Measurements from ENCODE around the gene ARTN. TPM values are rescaled to one million over a fixed set of nuclear protein-coding genes. Genes with fewer than 3 reads are reported as not detected.

Gene ARTN
- total RNA-seq, 1 donor from 2014 or later, result 1.6 TPM

DNA sequence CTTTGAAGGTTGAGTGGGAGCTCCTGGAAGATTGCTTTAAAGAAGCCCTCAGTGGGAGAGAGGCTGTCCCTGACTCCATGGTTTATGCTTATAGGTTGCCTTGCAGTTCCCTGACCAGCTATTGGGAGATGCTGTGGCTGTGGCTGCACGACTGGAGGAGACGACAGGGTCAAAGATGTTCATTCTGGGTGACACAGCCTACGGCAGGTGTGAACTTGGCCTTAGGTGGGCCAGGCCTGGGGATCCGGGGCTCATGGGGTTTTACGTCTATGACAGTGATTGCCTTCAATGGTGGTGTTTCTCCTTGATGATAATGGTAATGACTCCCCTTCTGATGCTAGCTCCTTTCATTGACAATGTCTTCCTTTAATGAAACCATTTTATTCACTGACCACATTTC, 36.9 kb downstream of the ARTN start:
- H3K9me3 Mint-ChIP-seq, result peaks cover 11% of the 10 kb centered on the region
- DNase-seq (ENCODE audit: low spot score in 2 of 2, unreplicated experiment in 2 of 2), result no peak
- H3K27me3 Mint-ChIP-seq (ENCODE audit: low read depth), result no peaks in the 10 kb centered on the region
- peaks cover 24% of the 10 kb centered on the region for H3K4me1 Mint-ChIP-seq
- peaks cover 13% of the 10 kb centered on the region for H3K36me3 Mint-ChIP-seq
- H3K27ac Mint-ChIP-seq, result peak overlapping the region; percentile 88
- peak overlapping the region; percentile 96 for H3K4me3 Mint-ChIP-seq
- TF ChIP-seq CTCF (IDR thresholded peaks at IDR 0.05; ENCODE audit: unreplicated experiment), result no peak

DNA sequence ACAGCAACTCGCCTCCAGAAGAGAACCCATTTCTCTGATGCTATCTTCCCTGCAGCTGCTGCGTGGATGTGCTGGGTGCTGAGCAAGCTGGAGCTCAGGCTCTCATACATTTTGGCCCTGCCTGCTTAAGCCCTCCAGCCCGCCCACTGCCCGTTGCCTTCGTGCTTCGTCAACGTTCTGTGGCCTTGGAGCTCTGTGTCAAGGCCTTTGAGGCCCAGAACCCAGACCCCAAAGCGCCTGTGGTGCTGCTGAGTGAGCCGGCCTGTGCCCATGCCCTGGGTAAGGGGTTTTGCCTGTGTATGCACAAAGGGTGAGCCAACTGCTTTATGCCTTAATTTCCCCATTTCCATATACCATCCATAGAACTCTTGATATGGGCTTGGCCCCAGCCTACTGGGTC, 37.3 kb downstream of the ARTN start:
- peaks cover 13% of the 10 kb centered on the region for H3K36me3 Mint-ChIP-seq
- DNase-seq (ENCODE audit: low spot score in 2 of 2, unreplicated experiment in 2 of 2), result no peak
- H3K27ac Mint-ChIP-seq, result no peak overlapping the region
- no peak for TF ChIP-seq CTCF (IDR thresholded peaks at IDR 0.05; ENCODE audit: unreplicated experiment)
- H3K4me1 Mint-ChIP-seq, result peaks cover 29% of the 10 kb centered on the region
- H3K9me3 Mint-ChIP-seq, result peaks cover 11% of the 10 kb centered on the region
- peak overlapping the region; percentile 96 for H3K4me3 Mint-ChIP-seq
- no peaks in the 10 kb centered on the region for H3K27me3 Mint-ChIP-seq (ENCODE audit: low read depth)

DNA sequence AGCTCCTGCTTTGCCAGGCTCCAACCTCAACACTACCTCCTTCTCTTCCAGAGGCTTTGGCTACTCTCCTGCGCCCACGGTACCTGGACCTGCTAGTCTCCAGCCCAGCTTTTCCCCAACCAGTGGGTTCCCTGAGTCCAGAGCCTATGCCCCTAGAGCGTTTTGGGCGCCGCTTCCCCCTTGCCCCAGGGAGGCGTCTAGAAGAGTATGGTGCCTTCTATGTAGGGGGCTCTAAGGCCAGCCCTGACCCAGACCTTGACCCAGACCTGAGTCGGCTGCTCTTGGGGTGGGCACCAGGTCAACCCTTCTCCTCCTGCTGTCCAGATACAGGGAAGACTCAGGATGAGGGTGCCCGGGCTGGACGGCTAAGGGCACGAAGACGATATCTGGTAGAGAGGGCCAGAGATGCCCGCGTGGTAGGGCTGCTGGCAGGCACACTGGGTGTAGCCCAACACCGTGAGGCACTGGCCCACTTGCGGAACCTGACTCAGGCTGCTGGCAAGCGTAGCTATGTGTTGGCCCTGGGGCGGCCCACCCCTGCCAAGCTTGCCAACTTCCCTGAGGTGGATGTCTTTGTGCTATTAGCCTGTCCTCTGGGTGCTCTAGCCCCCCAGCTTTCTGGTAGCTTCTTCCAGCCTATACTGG, 37.9 kb downstream of the ARTN start:
- DNase-seq (ENCODE audit: low spot score in 2 of 2, unreplicated experiment in 2 of 2), result no peak
- Mint-ChIP-seq H3K4me3 (peak overlapping the region; percentile 96), H3K27me3 (ENCODE audit: low read depth) (no peaks in the 10 kb centered on the region), H3K9me3 (peaks cover 11% of the 10 kb centered on the region), H3K4me1 (peaks cover 33% of the 10 kb centered on the region), H3K27ac (no peak overlapping the region), H3K36me3 (peaks cover 13% of the 10 kb centered on the region)
- no peak for TF ChIP-seq CTCF (IDR thresholded peaks at IDR 0.05; ENCODE audit: unreplicated experiment)

- TF ChIP-seq CTCF (IDR thresholded peaks at IDR 0.05; ENCODE audit: unreplicated experiment), result no peak
- Mint-ChIP-seq H3K27ac (peak overlapping the region; percentile 93), H3K36me3 (peaks cover 13% of the 10 kb centered on the region), H3K4me1 (peaks cover 56% of the 10 kb centered on the region), H3K27me3 (ENCODE audit: low read depth) (no peaks in the 10 kb centered on the region), H3K4me3 (peak overlapping the region; percentile 89), H3K9me3 (no peaks in the 10 kb centered on the region)
- no peak for DNase-seq (ENCODE audit: low spot score in 2 of 2, unreplicated experiment in 2 of 2)
These were observed 40.4 kb downstream of the ARTN start for GRCh38 chr1:43973981-43974442.

- H3K27me3 Mint-ChIP-seq (ENCODE audit: low read depth), result no peaks in the 10 kb centered on the region
- peaks cover 54% of the 10 kb centered on the region for H3K4me1 Mint-ChIP-seq
- H3K9me3 Mint-ChIP-seq, result no peaks in the 10 kb centered on the region
These were observed 41.0 kb downstream of the ARTN start, which contains the start of gene ATP6V0B for GRCh38 chr1:43974443-43975248. Gene ATP6V0B, plus strand, starts transcription at chr1:43974960. Its CDS starts 81 bp downstream, at chr1:43975041.

More at GRCh38 chr1:43974443-43975248, 41.0 kb downstream of the ARTN start, which contains the start of gene ATP6V0B:
- TF ChIP-seq CTCF (IDR thresholded peaks at IDR 0.05; ENCODE audit: unreplicated experiment), result no peak
- DNase-seq (ENCODE audit: low spot score in 2 of 2, unreplicated experiment in 2 of 2), result peak; percentile 94 to 95
- peak within 1 kb of the TSS; percentile 89 for H3K4me3 Mint-ChIP-seq
- H3K27ac Mint-ChIP-seq, result peak within 1 kb of the TSS; percentile 93
- peaks cover 13% of the 10 kb centered on the region for H3K36me3 Mint-ChIP-seq
